Osteocyte (in vitro differentiated cells): Measurements from ENCODE around the gene GOLGA2. TPM values are rescaled to one million over a fixed set of nuclear protein-coding genes. Genes with fewer than 3 reads are reported as not detected.

Experiments
- DNase-seq: peaks from one replicate; pipeline ENCODE4 v3.0.0; 2021; ENCODE audit warnings: mixed read lengths; ENCODE audit not compliant: unreplicated experiment; ENCODE audit errors: extremely low spot score
- H3K27ac Mint-ChIP-seq: one replicate; pipeline ENCODE4 v1.8.0; 2021; ENCODE audit warnings: mild to moderate bottlenecking, mixed read lengths; ENCODE audit not compliant: unreplicated experiment
- H3K27me3 Mint-ChIP-seq: one replicate; pipeline ENCODE4 v1.8.0; 2021; ENCODE audit warnings: mixed read lengths; ENCODE audit not compliant: unreplicated experiment
- H3K36me3 Mint-ChIP-seq: one replicate; pipeline ENCODE4 v1.8.0; 2021; ENCODE audit warnings: mixed read lengths; ENCODE audit not compliant: unreplicated experiment
- H3K4me1 Mint-ChIP-seq: one replicate; pipeline ENCODE4 v1.8.0; 2021; ENCODE audit warnings: mixed read lengths; ENCODE audit not compliant: unreplicated experiment
- H3K4me3 Mint-ChIP-seq: one replicate; pipeline ENCODE4 v1.8.0; 2021; ENCODE audit warnings: mild to moderate bottlenecking, moderate library complexity, mixed read lengths; ENCODE audit not compliant: unreplicated experiment
- H3K9me3 Mint-ChIP-seq: one replicate; pipeline ENCODE4 v1.8.0; 2021; ENCODE audit warnings: mixed read lengths; ENCODE audit not compliant: unreplicated experiment
- CTCF ChIP-seq: fragments of 200-600 bp; sonication (generic); IDR thresholded peaks from 2 replicates; pipeline ENCODE4 v1.5.0; 2021; ENCODE audit warnings: antibody characterized with exemption, mild to moderate bottlenecking, moderate library complexity
- total RNA-seq: library from RNA; stranded (reverse); gene quantifications from 2 replicates; pipeline ENCODE4 v1.2.1, GENCODE V29; 2021

Gene GOLGA2
- total RNA-seq, 1 donor from 2014 or later = 184 TPM

GRCh38 chr9:128222880-128223670 lies 52.7 kb downstream of the GOLGA2 start:
- Mint-ChIP-seq H3K9me3 (no peaks in the 10 kb centered on the region), H3K36me3 (peaks cover 13% of the 10 kb centered on the region), H3K27ac (no peak overlapping the region), H3K4me3 (no peak overlapping the region), H3K4me1 (no peaks in the 10 kb centered on the region), H3K27me3 (no peaks in the 10 kb centered on the region)
- DNase-seq = no peak
- no peak for TF ChIP-seq CTCF

DNA sequence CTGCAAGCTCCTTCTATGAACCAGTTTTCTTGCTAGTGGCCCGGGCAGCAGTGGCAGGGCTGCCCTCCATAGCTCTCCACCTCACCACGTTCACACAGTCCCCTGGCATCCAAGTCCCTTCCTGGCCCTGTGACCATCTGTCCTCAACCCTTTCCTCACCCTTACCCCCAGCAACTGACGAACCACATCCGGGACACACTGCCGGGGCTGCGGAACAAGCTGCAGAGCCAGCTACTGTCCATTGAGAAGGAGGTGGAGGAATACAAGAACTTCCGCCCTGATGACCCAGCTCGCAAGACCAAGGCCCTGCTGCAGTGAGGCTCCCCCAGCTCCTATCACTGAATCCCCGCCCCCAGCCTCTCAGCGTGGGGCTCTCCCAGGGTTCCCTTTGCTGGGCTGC lies 53.8 kb downstream of the GOLGA2 start:
- H3K4me3 Mint-ChIP-seq = no peak overlapping the region

GRCh38 chr9:128219831-128220230 lies 56.0 kb downstream of the GOLGA2 start:
- no peaks in the 10 kb centered on the region for H3K27me3 Mint-ChIP-seq
- no peak overlapping the region for H3K4me3 Mint-ChIP-seq
- no peak for DNase-seq
- peaks cover 13% of the 10 kb centered on the region for H3K36me3 Mint-ChIP-seq
- no peaks in the 10 kb centered on the region for H3K9me3 Mint-ChIP-seq
- TF ChIP-seq CTCF = no peak
- peaks cover 22% of the 10 kb centered on the region for H3K4me1 Mint-ChIP-seq
- no peak overlapping the region for H3K27ac Mint-ChIP-seq

More for the DNA sequence above, 53.8 kb downstream of the GOLGA2 start:
- peaks cover 13% of the 10 kb centered on the region for H3K36me3 Mint-ChIP-seq
- H3K27me3 Mint-ChIP-seq = no peaks in the 10 kb centered on the region
- no peaks in the 10 kb centered on the region for H3K9me3 Mint-ChIP-seq
- peaks cover 1% of the 10 kb centered on the region for H3K4me1 Mint-ChIP-seq
- no peak overlapping the region for H3K27ac Mint-ChIP-seq
- TF ChIP-seq CTCF = no peak
- DNase-seq = no peak

DNA sequence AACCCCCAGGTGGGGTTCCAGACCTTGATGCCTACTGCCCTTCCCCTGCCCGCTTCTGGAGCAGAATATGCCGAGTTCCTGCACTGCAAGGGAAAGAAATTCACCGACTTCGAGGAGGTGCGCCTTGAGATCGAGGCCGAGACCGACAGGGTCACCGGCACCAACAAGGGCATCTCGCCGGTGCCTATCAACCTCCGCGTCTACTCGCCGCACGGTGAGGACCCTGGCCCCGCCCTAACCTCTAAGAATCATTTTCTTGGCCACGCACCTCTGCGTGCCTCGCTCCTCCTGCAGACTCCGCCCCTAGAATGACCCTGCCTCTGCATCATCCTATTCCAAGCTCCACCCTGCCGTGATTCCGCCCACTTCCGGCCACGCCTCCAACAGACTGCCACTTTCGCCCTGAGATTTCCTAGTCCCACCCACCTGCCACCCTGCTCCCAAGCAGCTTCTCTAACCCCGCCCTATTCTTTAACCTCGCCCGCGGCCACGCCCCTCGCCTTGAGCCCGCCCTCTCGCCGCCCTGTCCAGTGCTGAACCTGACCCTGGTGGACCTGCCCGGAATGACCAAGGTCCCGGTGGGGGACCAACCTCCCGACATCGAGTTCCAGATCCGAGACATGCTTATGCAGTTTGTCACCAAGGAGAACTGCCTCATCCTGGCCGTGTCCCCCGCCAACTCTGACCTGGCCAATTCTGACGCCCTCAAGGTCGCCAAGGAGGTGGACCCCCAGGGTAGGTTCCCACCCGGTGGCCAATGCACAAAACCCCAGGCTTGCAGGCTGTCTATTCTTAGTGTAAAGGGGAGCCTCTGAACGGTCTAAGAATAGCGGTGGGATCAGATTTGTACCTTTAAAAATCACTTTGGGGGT lies 57.1 kb downstream of the GOLGA2 start:
- Mint-ChIP-seq H3K27ac (no peak overlapping the region), H3K9me3 (no peaks in the 10 kb centered on the region), H3K27me3 (no peaks in the 10 kb centered on the region), H3K4me1 (peaks cover 28% of the 10 kb centered on the region), H3K4me3 (no peak overlapping the region), H3K36me3 (peaks cover 13% of the 10 kb centered on the region)
- no peak for DNase-seq
- no peak for TF ChIP-seq CTCF

GRCh38 chr9:128218172-128218517 lies 57.7 kb downstream of the GOLGA2 start:
- TF ChIP-seq CTCF = no peak
- no peak for DNase-seq
- peaks cover 28% of the 10 kb centered on the region for H3K4me1 Mint-ChIP-seq
- no peak overlapping the region for H3K27ac Mint-ChIP-seq
- no peaks in the 10 kb centered on the region for H3K9me3 Mint-ChIP-seq
- no peaks in the 10 kb centered on the region for H3K27me3 Mint-ChIP-seq
- H3K4me3 Mint-ChIP-seq = no peak overlapping the region
- peaks cover 10% of the 10 kb centered on the region for H3K36me3 Mint-ChIP-seq
